GM23248 (cell line): ENCODE results near the gene PEX7.
"Not testable (repeated sequence)": the region's sequence is repeated elsewhere in the genome, so short reads cannot be mapped to it uniquely, and the experiment has no call there.

Source experiments
- EZH2 ChIP-seq: fragments of 200-600 bp; sonication (generic); IDR thresholded peaks from 2 replicates; pipeline ENCODE4 v1.6.1; 2018; ENCODE audit warnings: antibody characterized with exemption, mild to moderate bottlenecking; ENCODE audit not compliant: insufficient read depth, poor library complexity, severe bottlenecking
- EZH2phosphoT487 ChIP-seq: fragments of 200-600 bp; sonication (generic); IDR thresholded peaks from 2 replicates; pipeline ENCODE4 v1.6.1; 2018; ENCODE audit warnings: antibody characterized with exemption, moderate library complexity, mild to moderate bottlenecking, low read depth; ENCODE audit not compliant: insufficient read depth

DNA sequence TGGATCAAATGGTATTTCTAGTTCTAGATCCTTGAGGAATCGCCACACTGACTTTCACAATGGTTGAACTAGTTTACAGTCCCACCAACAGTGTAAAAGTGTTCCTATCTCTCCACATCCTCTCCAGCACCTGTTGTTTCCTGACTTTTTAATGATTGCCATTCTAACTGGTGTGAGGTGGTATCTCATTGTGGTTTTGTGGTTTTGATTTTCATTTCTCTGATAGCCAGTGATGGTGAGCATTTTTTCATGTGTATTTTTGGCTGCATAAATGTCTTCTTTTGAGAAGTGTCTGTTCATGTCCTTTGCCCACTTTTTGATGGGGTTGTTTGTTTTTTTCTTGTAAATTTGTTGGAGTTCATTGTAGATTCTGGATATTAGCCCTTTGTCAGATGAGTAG is 6.8 kb upstream of the PEX7 start:
- TF ChIP-seq EZH2, EZH2phosphoT487: not testable (repeated sequence)
